Measurements from ENCODE around the gene NEDD9. TPM values are rescaled to one million over a fixed set of nuclear protein-coding genes. Genes with fewer than 3 reads are reported as not detected.

Gene NEDD9
- total RNA-seq, 1 donor = 29.8 TPM

DNA sequence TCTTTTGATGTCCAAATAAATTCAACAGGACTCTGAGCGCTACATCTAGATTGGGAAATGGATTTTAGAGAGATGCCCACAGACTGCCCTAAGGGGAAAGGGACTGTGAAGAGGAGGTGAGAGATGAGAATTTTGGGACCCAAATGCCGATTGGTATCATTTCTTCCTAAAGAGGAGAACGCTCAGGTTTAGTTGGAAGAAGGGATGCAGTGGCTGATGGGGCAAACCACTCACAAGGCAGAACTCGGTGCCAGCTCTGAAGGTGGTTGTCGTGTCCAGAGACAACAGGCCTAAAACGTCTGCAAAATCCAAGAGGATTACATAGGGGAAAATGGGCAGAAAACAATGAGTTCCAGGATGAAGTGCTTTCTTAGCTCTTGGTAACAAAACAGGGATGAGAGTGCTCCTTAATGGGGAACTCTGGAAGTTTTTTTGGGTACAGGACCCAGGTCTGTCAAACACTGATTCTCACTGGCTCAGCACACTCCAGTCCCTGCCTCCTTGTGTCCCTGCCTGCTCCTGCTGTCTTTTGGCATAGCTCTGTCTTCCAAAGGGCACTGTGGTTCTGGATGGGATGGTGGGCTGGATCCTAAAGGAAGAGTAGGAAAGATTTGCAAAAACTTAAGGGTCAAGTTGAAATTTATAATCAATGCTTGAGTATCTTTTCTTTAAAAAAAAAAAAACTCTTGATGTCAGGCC is 29.0 kb downstream of the NEDD9 start:
- no peak for DNase-seq (ENCODE audit: low read depth)
- no peak overlapping the region for H3K4me3 ChIP-seq (ENCODE audit: low read depth, low read length)
- TF ChIP-seq CTCF (IDR thresholded peaks at IDR 0.05; ENCODE audit: insufficient read depth, low read depth, low read length) = no peak

- no peak for TF ChIP-seq CTCF (IDR thresholded peaks at IDR 0.05; ENCODE audit: insufficient read depth, low read depth, low read length)
- no peak overlapping the region for H3K4me3 ChIP-seq (ENCODE audit: low read depth, low read length)
- no peak for DNase-seq (ENCODE audit: low read depth)
Measured at GRCh38 chr6:11202513-11203305, 29.8 kb downstream of the NEDD9 start.

- DNase-seq (ENCODE audit: low read depth) = no peak
- no peak overlapping the region for H3K4me3 ChIP-seq (ENCODE audit: low read depth, low read length)
- no peak for TF ChIP-seq CTCF (IDR thresholded peaks at IDR 0.05; ENCODE audit: insufficient read depth, low read depth, low read length)
Measured at GRCh38 chr6:11201772-11202512, 30.5 kb downstream of the NEDD9 start.

DNA sequence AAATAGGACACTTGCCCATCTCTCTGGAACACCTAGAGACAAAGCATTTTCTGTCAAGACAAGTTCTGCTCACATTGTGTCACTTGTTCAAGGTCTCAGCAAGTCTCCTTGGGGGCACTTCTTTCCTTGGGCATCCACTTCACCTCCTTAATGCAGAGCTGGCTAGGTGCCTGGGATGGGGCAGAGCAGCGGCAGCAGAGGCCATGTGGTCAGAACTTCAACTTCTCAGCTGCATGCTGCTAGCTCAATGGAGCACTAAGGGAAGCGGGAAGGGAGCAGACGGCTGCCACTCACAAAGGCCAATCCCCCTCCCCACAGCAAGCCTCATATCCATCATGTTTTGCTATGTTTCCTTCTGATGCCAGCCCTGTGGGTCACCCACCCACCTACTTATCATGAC is 31.5 kb downstream of the NEDD9 start:
- TF ChIP-seq CTCF (IDR thresholded peaks at IDR 0.05; ENCODE audit: insufficient read depth, low read depth, low read length) = no peak
- no peak for DNase-seq (ENCODE audit: low read depth)
- no peak overlapping the region for H3K4me3 ChIP-seq (ENCODE audit: low read depth, low read length)

- no peak for DNase-seq (ENCODE audit: low read depth)
- TF ChIP-seq CTCF (IDR thresholded peaks at IDR 0.05; ENCODE audit: insufficient read depth, low read depth, low read length) = no peak
- H3K4me3 ChIP-seq (ENCODE audit: low read depth, low read length) = no peak overlapping the region
Measured at GRCh38 chr6:11200356-11200755, 32.1 kb downstream of the NEDD9 start.

GRCh38 chr6:11198663-11199603 is 33.5 kb downstream of the NEDD9 start:
- peak; percentile 79 for DNase-seq (ENCODE audit: low read depth)
- no peak for TF ChIP-seq CTCF (IDR thresholded peaks at IDR 0.05; ENCODE audit: insufficient read depth, low read depth, low read length)
- H3K4me3 ChIP-seq (ENCODE audit: low read depth, low read length) = no peak overlapping the region
